Panc1 (cell line): ENCODE results near the gene MAN2A2. TPM values are rescaled to one million over a fixed set of nuclear protein-coding genes. Genes with fewer than 3 reads are reported as not detected.

Experiments used
- ATAC-seq: fragments of 200-7000 bp; cut with Tn5 transposase; 2 replicates; pipeline ENCODE4 v1.9.1; 2020; ENCODE audit warnings: mild to moderate bottlenecking, moderate library complexity
- BruUV-seq: library from RNA; stranded (reverse); fragments of 400-500 nt; replicated peaks from 2 replicates; lab custom pipeline; 2021; lab: Mats Ljungman, UMichigan
- CTCF ChIA-PET: fragments of 300-600 bp; sonication (Branson Sonifier 250); formaldehyde crosslinking; loops from one replicate; lab custom pipeline; 2022; ENCODE audit warnings: antibody characterized with exemption; lab: Charles Lee
- POLR2A ChIA-PET: fragments of 300-600 bp; sonication (Branson Sonifier 250); formaldehyde crosslinking; loops from one replicate; lab custom pipeline; 2022; ENCODE audit warnings: antibody characterized with exemption; lab: Charles Lee
- DNase-seq: peaks from one replicate; pipeline ENCODE4 v3.0.0-alpha.2; 2010; ENCODE audit warnings: low read depth, low spot score
- H3K27ac ChIP-seq: 2 replicates; pipeline ENCODE4 v1.5.1; 2011; ENCODE audit warnings: mild to moderate bottlenecking, low read length, inconsistent platforms
- H3K27me3 ChIP-seq: fragments of 200-500 bp; sonication (Bioruptor generic); 2 replicates; pipeline ENCODE4 v1.6.0; 2014; ENCODE audit warnings: low read length, inconsistent platforms; ENCODE audit not compliant: control insufficient read depth, insufficient read depth
- H3K36me3 ChIP-seq: fragments of 200-500 bp; sonication (Bioruptor generic); 2 replicates; pipeline ENCODE4 v1.5.1; 2014; ENCODE audit warnings: inconsistent platforms, mild to moderate bottlenecking, low read length, moderate library complexity; ENCODE audit not compliant: control insufficient read depth, insufficient read depth
- H3K4me1 ChIP-seq: 2 replicates; pipeline ENCODE4 v1.5.1; 2011; ENCODE audit warnings: inconsistent platforms, mild to moderate bottlenecking, low read length, moderate library complexity; ENCODE audit not compliant: control insufficient read depth, insufficient read depth
- H3K4me3 ChIP-seq, 2 experiments: 2 replicates each; pipeline ENCODE4 v1.5.1; 2011 to 2012; ENCODE audit warnings: low read depth in 2 of 2, low read length in 2 of 2, mild to moderate bottlenecking in 2 of 2, inconsistent platforms in 1 of 2, moderate library complexity in 1 of 2
- H3K9me3 ChIP-seq: fragments of 200-500 bp; sonication (Bioruptor generic); 2 replicates; pipeline ENCODE4 v1.5.1; 2014; ENCODE audit warnings: low read depth, mild to moderate bottlenecking, inconsistent platforms, low read length, moderate library complexity; ENCODE audit not compliant: control insufficient read depth, insufficient read depth
- POLR2AphosphoS5 ChIP-seq: IDR thresholded peaks from 2 replicates; pipeline ENCODE4 v1.6.1; 2012; ENCODE audit warnings: mild to moderate bottlenecking, low read depth, low read length, moderate library complexity
- SIN3A ChIP-seq: IDR thresholded peaks from 2 replicates; pipeline ENCODE4 v1.6.1; 2012; ENCODE audit warnings: low read depth, mild to moderate bottlenecking, low read length, moderate library complexity, borderline replicate concordance; ENCODE audit not compliant: insufficient read depth
- TCF7L2 ChIP-seq: IDR thresholded peaks from 2 replicates; pipeline ENCODE4 v1.6.1; 2011; ENCODE audit warnings: mild to moderate bottlenecking, low read depth, low read length, inconsistent platforms
- in situ Hi-C: cut with HindIII; loops from 2 replicates; pipeline ENCODE4 v1.10.0; 2016; ENCODE audit warnings: low sequenced_read_pairs, low pct_unique_long_range_greater_than_20kb
- intact Hi-C: fragments of 100-400 bp; cut with micrococcal nuclease; formaldehyde crosslinking; loops from one replicate; pipeline ENCODE4 v1.10.0; 2022; ENCODE audit not compliant: unreplicated experiment
- total RNA-seq: library from RNA; stranded (reverse); gene quantifications from one replicate; pipeline ENCODE4 v1.2.1, GENCODE V29; 2021; ENCODE audit not compliant: unreplicated experiment
- TF ChIP-seq, protein P1 (sequence below), 2 experiments: IDR thresholded peaks; 2 replicates each; pipeline ENCODE4 v1.6.1; 2011 to 2012; ENCODE audit warnings: low read depth in 2 of 2, control low read depth in 1 of 2, low read length in 1 of 2, mild to moderate bottlenecking in 1 of 2, moderate library complexity in 1 of 2; ENCODE audit not compliant: insufficient read depth in 1 of 2
- TF ChIP-seq, protein P2 (sequence below): fragments of 450-650 bp; IDR thresholded peaks from 2 replicates; pipeline ENCODE4 v1.5.1; 2017; ENCODE audit warnings: mild to moderate bottlenecking

The MAN2A2 gene
- total RNA-seq, 1 experiment from 2014 or later, result 77.2 TPM

DNA sequence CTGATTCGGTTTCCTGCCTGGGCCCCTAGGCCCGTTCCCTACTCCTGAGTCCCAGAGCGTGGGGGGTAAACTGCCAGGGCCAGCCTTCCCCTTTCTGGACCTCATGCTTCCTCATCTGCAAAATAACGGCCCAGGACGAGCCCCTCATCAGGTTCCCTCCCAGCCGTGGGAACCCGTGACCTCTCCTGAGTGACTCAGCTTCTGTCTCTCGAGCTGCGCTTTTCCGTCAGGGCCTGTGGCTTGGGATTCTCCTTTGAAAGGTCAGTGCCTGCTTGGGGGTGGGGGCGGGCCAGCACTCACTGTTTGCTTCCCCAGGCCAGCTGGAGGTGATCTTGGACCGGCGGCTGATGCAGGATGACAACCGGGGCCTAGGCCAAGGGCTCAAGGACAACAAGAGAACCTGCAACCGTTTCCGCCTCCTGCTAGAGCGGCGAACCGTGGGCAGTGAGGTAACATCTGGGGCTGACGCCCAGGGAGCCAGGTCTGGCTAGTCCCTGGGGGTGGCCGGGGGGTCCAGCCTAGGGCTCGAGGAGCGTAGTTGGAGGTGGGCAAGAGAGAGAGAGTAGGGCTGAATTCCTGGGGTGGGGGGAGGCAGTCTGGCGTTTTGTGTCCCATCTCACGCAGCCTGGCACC, 12.8 kb downstream of the MAN2A2 start:
- CTCF ChIA-PET, result no interaction called here
- no peaks in the 10 kb centered on the region for H3K4me1 ChIP-seq
- no peaks in the 10 kb centered on the region for H3K9me3 ChIP-seq
- H3K4me3 ChIP-seq, result no peak overlapping the region
- no peaks in the 10 kb centered on the region for H3K27me3 ChIP-seq
- POLR2A ChIA-PET, result no interaction called here
- intact Hi-C loops (no loop called here), in situ Hi-C loops (no loop called here)
- ATAC-seq (no peak), DNase-seq (no peak)
- H3K27ac ChIP-seq, result no peak overlapping the region
- peaks cover 7% of the 10 kb centered on the region for H3K36me3 ChIP-seq
- TF ChIP-seq POLR2AphosphoS5 (no peak), SIN3A (no peak)
- TF ChIP-seq, protein P1, sequence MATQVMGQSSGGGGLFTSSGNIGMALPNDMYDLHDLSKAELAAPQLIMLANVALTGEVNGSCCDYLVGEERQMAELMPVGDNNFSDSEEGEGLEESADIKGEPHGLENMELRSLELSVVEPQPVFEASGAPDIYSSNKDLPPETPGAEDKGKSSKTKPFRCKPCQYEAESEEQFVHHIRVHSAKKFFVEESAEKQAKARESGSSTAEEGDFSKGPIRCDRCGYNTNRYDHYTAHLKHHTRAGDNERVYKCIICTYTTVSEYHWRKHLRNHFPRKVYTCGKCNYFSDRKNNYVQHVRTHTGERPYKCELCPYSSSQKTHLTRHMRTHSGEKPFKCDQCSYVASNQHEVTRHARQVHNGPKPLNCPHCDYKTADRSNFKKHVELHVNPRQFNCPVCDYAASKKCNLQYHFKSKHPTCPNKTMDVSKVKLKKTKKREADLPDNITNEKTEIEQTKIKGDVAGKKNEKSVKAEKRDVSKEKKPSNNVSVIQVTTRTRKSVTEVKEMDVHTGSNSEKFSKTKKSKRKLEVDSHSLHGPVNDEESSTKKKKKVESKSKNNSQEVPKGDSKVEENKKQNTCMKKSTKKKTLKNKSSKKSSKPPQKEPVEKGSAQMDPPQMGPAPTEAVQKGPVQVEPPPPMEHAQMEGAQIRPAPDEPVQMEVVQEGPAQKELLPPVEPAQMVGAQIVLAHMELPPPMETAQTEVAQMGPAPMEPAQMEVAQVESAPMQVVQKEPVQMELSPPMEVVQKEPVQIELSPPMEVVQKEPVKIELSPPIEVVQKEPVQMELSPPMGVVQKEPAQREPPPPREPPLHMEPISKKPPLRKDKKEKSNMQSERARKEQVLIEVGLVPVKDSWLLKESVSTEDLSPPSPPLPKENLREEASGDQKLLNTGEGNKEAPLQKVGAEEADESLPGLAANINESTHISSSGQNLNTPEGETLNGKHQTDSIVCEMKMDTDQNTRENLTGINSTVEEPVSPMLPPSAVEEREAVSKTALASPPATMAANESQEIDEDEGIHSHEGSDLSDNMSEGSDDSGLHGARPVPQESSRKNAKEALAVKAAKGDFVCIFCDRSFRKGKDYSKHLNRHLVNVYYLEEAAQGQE (IDR thresholded peaks at IDR 0.05; ENCODE audit: insufficient read depth in 1 of 2, low read depth in 2 of 2, low read length in 1 of 2), result no peak
- TF ChIP-seq, protein P2, sequence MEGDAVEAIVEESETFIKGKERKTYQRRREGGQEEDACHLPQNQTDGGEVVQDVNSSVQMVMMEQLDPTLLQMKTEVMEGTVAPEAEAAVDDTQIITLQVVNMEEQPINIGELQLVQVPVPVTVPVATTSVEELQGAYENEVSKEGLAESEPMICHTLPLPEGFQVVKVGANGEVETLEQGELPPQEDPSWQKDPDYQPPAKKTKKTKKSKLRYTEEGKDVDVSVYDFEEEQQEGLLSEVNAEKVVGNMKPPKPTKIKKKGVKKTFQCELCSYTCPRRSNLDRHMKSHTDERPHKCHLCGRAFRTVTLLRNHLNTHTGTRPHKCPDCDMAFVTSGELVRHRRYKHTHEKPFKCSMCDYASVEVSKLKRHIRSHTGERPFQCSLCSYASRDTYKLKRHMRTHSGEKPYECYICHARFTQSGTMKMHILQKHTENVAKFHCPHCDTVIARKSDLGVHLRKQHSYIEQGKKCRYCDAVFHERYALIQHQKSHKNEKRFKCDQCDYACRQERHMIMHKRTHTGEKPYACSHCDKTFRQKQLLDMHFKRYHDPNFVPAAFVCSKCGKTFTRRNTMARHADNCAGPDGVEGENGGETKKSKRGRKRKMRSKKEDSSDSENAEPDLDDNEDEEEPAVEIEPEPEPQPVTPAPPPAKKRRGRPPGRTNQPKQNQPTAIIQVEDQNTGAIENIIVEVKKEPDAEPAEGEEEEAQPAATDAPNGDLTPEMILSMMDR, result no peak
- no TSS peak for BruUV-seq

DNA sequence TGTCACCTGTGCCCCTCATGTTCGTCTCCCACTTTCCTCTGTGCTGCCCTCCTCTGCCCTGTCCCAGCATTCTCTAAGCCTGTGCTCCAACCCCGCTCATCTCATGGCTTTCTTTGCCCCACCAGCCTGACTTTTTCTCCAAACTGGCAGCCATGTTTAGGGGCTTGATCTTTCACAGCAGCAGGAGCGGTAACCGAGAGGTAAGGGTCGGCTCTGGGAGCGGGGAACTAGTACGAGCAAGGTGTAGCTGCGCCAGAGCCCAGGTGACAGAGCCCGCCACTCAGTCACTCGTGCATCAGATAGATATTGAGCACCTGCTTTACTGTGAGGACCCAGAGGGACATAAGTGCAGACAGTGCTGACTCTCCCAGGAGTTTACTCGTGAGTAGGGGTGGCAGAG, 13.4 kb downstream of the MAN2A2 start:
- ChIA-PET CTCF (no interaction called here), POLR2A (no interaction called here)
- Histone ChIP-seq H3K4me1 (no peaks in the 10 kb centered on the region), H3K27ac (no peak overlapping the region), H3K36me3 (peaks cover 7% of the 10 kb centered on the region), H3K9me3 (no peaks in the 10 kb centered on the region), H3K27me3 (no peaks in the 10 kb centered on the region), H3K4me3 (no peak overlapping the region)
- intact Hi-C loops, result no loop called here
- in situ Hi-C loops, result no loop called here
- no peak for ATAC-seq
- TF ChIP-seq POLR2AphosphoS5 (no peak), SIN3A (no peak), TCF7L2 (no peak)
- TF ChIP-seq, protein P2, result no peak
- TF ChIP-seq, protein P1 (IDR thresholded peaks at IDR 0.05; ENCODE audit: insufficient read depth in 1 of 2, low read depth in 2 of 2, low read length in 1 of 2), result no peak
- no peak for DNase-seq
- BruUV-seq, result no TSS peak
